ENCODE measurements around the gene GNG2.

DNA sequence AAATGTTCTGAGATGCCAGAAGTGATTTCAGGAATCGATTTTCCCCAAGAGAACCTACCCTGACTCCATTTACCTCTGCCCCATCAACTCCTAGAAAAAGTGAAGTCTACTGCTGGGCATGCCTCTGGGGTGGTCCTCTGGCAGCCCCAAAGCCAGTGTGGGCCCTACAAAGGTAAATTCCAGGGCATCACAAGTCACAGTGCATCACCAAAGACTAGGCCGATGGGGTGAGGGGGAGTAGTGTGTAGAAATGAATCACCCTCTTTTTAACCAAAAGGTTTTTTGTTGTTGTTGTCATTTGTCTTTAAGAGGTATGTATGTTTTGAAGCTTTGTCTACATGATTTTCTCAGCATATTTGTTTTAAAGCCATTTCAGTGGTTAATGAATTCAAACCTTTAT is 82.6 kb downstream of the GNG2 start:
- TF ChIP-seq, protein P1, sequence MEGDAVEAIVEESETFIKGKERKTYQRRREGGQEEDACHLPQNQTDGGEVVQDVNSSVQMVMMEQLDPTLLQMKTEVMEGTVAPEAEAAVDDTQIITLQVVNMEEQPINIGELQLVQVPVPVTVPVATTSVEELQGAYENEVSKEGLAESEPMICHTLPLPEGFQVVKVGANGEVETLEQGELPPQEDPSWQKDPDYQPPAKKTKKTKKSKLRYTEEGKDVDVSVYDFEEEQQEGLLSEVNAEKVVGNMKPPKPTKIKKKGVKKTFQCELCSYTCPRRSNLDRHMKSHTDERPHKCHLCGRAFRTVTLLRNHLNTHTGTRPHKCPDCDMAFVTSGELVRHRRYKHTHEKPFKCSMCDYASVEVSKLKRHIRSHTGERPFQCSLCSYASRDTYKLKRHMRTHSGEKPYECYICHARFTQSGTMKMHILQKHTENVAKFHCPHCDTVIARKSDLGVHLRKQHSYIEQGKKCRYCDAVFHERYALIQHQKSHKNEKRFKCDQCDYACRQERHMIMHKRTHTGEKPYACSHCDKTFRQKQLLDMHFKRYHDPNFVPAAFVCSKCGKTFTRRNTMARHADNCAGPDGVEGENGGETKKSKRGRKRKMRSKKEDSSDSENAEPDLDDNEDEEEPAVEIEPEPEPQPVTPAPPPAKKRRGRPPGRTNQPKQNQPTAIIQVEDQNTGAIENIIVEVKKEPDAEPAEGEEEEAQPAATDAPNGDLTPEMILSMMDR (conservative IDR thresholded peaks at IDR 0.05; ENCODE audit: low read depth in 2 of 2), result no peak
- TF ChIP-seq EZH2phosphoT487 (IDR thresholded peaks at IDR 0.05; ENCODE audit: unreplicated experiment), result no peak
- TF ChIP-seq ZNF114 (CRISPR knock-in tag; IDR thresholded peaks at IDR 0.05), result no peak
- no peak for TF ChIP-seq JUNB (IDR thresholded peaks at IDR 0.05; ENCODE audit: unreplicated experiment)
- no peak for TF ChIP-seq EZH2 (IDR thresholded peaks at IDR 0.05; ENCODE audit: low read depth, unreplicated experiment)
